HepG2 (cell line): ENCODE results near the gene ANKS1B. TPM values are rescaled to one million over a fixed set of nuclear protein-coding genes. Genes with fewer than 3 reads are reported as not detected.

Source experiments
- ATAC-seq: fragments of 200-7000 bp; cut with Tn5 transposase; 3 replicates; pipeline ENCODE4 v1.9.1; 2020; ENCODE audit warnings: mild to moderate bottlenecking, moderate library complexity
- BruUV-seq: library from RNA; stranded (reverse); fragments of 400-500 nt; replicated peaks from 2 replicates; lab custom pipeline; 2021; lab: Mats Ljungman, UMichigan
- CTCF ChIA-PET: fragments of 300-600 bp; formaldehyde crosslinking; extraction: SDS; loops from one replicate; lab custom pipeline; 2021; ENCODE audit warnings: low total read pairs, inconsistent platforms, low intra/inter-chr PET ratio; lab: Yijun Ruan, JAX
- POLR2A ChIA-PET: fragments of 350-600 bp; sonication (Branson Sonifier 250); formaldehyde crosslinking; loops from one replicate; lab custom pipeline; 2020; ENCODE audit warnings: antibody characterized with exemption, inconsistent platforms; lab: Yijun Ruan, JAX
- DNase-seq: peaks from one replicate; pipeline ENCODE4 v3.0.0-alpha.2; 2015; ENCODE audit warnings: low spot score
- FAIRE-seq: peaks from 3 replicates; lab custom pipeline; 2011; peaks lifted over from hg19 to GRCh38; lab: Jason Lieb, UNC
- H2AFZ ChIP-seq: one replicate; pipeline ENCODE4 v1.6.1; 2011; ENCODE audit warnings: low read length, inconsistent platforms
- H3K27ac ChIP-seq: fragments of 300-600 bp; 3 replicates; pipeline ENCODE4 v1.8.0; 2011; ENCODE audit warnings: mixed run types, mild to moderate bottlenecking, mixed read lengths, low read length, inconsistent platforms; ENCODE audit not compliant: insufficient read depth; ENCODE audit errors: extremely low read length
- H3K27me3 ChIP-seq, 2 experiments: fragments of 200-600 bp in 1 of 2; 2 replicates in 1 of 2; 3 replicates in 1 of 2; pipeline versions ENCODE4 v1.6.0 to v1.8.0; 2011; ENCODE audit warnings: low read length in 2 of 2, mild to moderate bottlenecking in 2 of 2, moderate library complexity in 2 of 2, inconsistent platforms in 1 of 2; ENCODE audit not compliant: insufficient read depth in 2 of 2, control insufficient read depth in 1 of 2
- H3K36me3 ChIP-seq, 2 experiments: fragments of 200-600 bp in 1 of 2; replicated peaks in 1 of 2; 2 replicates in 1 of 2; 3 replicates in 1 of 2; pipeline versions ENCODE4 v1.5.1 to v1.8.0; 2011; ENCODE audit warnings: low read length in 2 of 2, inconsistent platforms in 1 of 2; ENCODE audit not compliant: insufficient read depth in 2 of 2, control insufficient read depth in 1 of 2
- H3K4me1 ChIP-seq: 2 replicates; pipeline ENCODE4 v1.5.1; 2012; ENCODE audit warnings: low read length, inconsistent platforms; ENCODE audit not compliant: insufficient read depth
- H3K4me2 ChIP-seq: 2 replicates; pipeline ENCODE4 v1.6.0; 2011; ENCODE audit warnings: low read depth, low read length, inconsistent platforms
- H3K4me3 ChIP-seq, 3 experiments: fragments of 200-600 bp in 1 of 3; sonication (generic), shearing (Covaris generic) in 1 of 3; replicated peaks in 1 of 3; 2 replicates each; pipeline ENCODE4 v1.5.1; 2011 to 2016; ENCODE audit warnings: low read length in 3 of 3, inconsistent platforms in 2 of 3, low read depth in 2 of 3, mild to moderate bottlenecking in 2 of 3, control low read depth in 1 of 3, mixed read lengths in 1 of 3; ENCODE audit not compliant: insufficient read depth in 1 of 3
- H3K79me2 ChIP-seq: one replicate; pipeline ENCODE4 v1.6.1; 2011; ENCODE audit warnings: low read length, inconsistent platforms; ENCODE audit not compliant: insufficient read depth
- H3K9ac ChIP-seq: 2 replicates; pipeline ENCODE4 v1.6.0; 2011; ENCODE audit warnings: mild to moderate bottlenecking, low read depth, low read length, inconsistent platforms; ENCODE audit not compliant: insufficient read depth
- H3K9me3 ChIP-seq: 2 replicates; pipeline ENCODE4 v1.5.1; 2012; ENCODE audit warnings: mild to moderate bottlenecking, low read length
- H4K20me1 ChIP-seq: 2 replicates; pipeline ENCODE4 v1.6.0; 2011; ENCODE audit warnings: inconsistent platforms, mild to moderate bottlenecking, low read length, moderate library complexity; ENCODE audit not compliant: insufficient read depth
- DNMT1 ChIP-seq: sonication (generic); formaldehyde crosslinking; IDR thresholded peaks from 2 replicates; pipeline ENCODE4 v1.5.1; 2020; ENCODE audit warnings: mild to moderate bottlenecking, missing genetic modification reagents
- TRIM24 ChIP-seq: sonication (generic); formaldehyde crosslinking; IDR thresholded peaks from 2 replicates; pipeline ENCODE4 v1.8.0; 2022; ENCODE audit warnings: mild to moderate bottlenecking, missing genetic modification reagents
- ZNF10 ChIP-seq: sonication (generic); formaldehyde crosslinking; IDR thresholded peaks from 2 replicates; pipeline ENCODE4 v1.4.0; 2020; ENCODE audit warnings: mild to moderate bottlenecking, low read depth, missing genetic modification reagents, borderline replicate concordance
- ZNF674 ChIP-seq: sonication (generic); formaldehyde crosslinking; IDR thresholded peaks from 2 replicates; pipeline ENCODE4 v1.5.0; 2020; ENCODE audit warnings: low read depth, mild to moderate bottlenecking, missing genetic modification reagents
- ZNF781 ChIP-seq: sonication (generic); formaldehyde crosslinking; IDR thresholded peaks from 2 replicates; pipeline ENCODE4 v1.5.1; 2020; ENCODE audit warnings: borderline replicate concordance, mild to moderate bottlenecking, missing genetic modification reagents; ENCODE audit errors: not compliant biosample characterization
- in situ Hi-C: cut with HindIII; loops from 2 replicates; pipeline ENCODE4 v1.10.0; 2017; ENCODE audit warnings: low pct_unique_long_range_greater_than_20kb; ENCODE audit not compliant: extremely low pct_ligation_motif_present
- intact Hi-C: fragments of 100-400 bp; cut with micrococcal nuclease; formaldehyde crosslinking; loops from one replicate; pipeline ENCODE4 v1.10.0; 2022; ENCODE audit not compliant: unreplicated experiment
- polyA plus RNA-seq, 8 experiments: library from polyadenylated mRNA; depleted of rRNA in 3 of 8; stranded (reverse) in 7 of 8; unstranded in 1 of 8; fragments of >200 nt; fragmentation: Illumina TruSeq in 4 of 8; extraction: Trizol in 4 of 8; gene quantifications; 2 replicates each; pipeline versions ENCODE4 v1.2.1 to v1.2.3, GENCODE V29; 2011 to 2016; ENCODE audit warnings: low read depth in 4 of 8, missing spikeins in 1 of 8, mixed read lengths in 1 of 8; ENCODE audit not compliant: insufficient read depth in 1 of 8
- total RNA-seq, 5 experiments: library from RNA; depleted of rRNA; stranded (reverse); fragments of >200 nt; fragmentation: Illumina TruSeq; extraction: Trizol; gene quantifications; 2 replicates each; pipeline ENCODE4 v1.2.3, GENCODE V29; 2016; ENCODE audit warnings: low read depth in 1 of 5
- TF ChIP-seq, protein P1 (sequence below): sonication (generic); formaldehyde crosslinking; IDR thresholded peaks from 2 replicates; pipeline ENCODE4 v1.5.1; 2020; ENCODE audit warnings: missing genetic modification reagents, mild to moderate bottlenecking, borderline replicate concordance
- TF ChIP-seq, protein P2 (sequence below): sonication (generic); formaldehyde crosslinking; IDR thresholded peaks from 2 replicates; pipeline ENCODE4 v1.5.0; 2020; ENCODE audit warnings: missing genetic modification reagents

The ANKS1B gene
- total and polyA plus RNA-seq, 2 of the 13 experiments (the other 11 are each of a cell fraction or from before 2014, with no cell fraction given), result 0.15 TPM; not detected in 1

DNA sequence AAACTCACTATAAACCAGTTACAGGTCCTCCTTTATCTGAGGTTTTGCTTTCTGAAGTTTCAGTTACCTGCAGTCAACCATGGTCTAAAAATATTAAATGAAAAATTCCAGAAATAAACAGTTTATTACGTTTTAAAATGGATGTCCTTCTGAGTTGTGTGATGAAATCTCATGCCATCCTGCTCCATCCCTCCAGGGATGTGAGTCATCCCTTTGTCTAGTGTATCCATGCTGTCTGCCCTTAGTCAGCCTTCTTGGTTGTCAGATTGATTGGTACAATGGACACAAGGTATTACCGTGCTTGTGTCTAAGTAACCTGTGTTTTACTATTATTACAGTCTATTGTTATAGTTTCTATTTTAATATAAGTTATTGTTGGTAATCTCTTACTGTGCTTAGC, 1011.3 kb downstream of the ANKS1B start (continued):
- TF ChIP-seq, protein P1, sequence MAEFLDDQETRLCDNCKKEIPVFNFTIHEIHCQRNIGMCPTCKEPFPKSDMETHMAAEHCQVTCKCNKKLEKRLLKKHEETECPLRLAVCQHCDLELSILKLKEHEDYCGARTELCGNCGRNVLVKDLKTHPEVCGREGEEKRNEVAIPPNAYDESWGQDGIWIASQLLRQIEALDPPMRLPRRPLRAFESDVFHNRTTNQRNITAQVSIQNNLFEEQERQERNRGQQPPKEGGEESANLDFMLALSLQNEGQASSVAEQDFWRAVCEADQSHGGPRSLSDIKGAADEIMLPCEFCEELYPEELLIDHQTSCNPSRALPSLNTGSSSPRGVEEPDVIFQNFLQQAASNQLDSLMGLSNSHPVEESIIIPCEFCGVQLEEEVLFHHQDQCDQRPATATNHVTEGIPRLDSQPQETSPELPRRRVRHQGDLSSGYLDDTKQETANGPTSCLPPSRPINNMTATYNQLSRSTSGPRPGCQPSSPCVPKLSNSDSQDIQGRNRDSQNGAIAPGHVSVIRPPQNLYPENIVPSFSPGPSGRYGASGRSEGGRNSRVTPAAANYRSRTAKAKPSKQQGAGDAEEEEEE (CRISPR knock-in tag), result no peak

DNA sequence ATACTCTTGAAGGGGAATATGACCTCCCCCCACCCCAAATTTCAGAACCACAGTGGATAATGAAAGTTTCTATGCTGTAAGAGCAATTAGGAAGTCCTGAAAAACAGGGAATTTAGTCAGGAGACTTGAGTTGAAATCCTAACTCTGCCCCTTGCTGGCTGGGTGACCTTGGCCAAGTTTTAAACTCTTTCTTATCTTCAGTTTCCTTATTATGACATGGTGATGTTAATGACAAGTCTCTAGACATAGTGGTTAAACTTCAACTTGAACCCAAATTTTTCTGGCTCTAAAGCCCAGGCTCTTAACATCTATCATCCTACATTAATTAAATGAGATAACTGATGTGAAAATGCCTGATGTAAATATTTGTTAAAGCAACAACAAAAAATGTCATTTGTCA, 1013.8 kb downstream of the ANKS1B start:
- Histone ChIP-seq H3K9me3 (no peaks in the 10 kb centered on the region), H4K20me1 (no peaks in the 10 kb centered on the region), H3K79me2 (no peaks in the 10 kb centered on the region), H3K36me3 (no peaks in the 10 kb centered on the region), H2AFZ (no peak overlapping the region), H3K27me3 (no peaks in the 10 kb centered on the region), H3K4me2 (no peak overlapping the region), H3K9ac (no peak overlapping the region), H3K4me1 (no peaks in the 10 kb centered on the region), H3K27ac (no peak overlapping the region), H3K4me3 (no peak overlapping the region)
- ATAC-seq (no peak), FAIRE-seq (no peak), DNase-seq (no peak)
- no TSS peak for BruUV-seq
- ChIA-PET CTCF (no interaction called here), POLR2A (no interaction called here)
- TF ChIP-seq DNMT1 (CRISPR knock-in tag) (no peak), TRIM24 (CRISPR knock-in tag) (no peak), ZNF781 (CRISPR knock-in tag) (no peak), ZNF10 (CRISPR knock-in tag) (no peak), ZNF674 (CRISPR knock-in tag) (no peak)
- TF ChIP-seq, protein P2, sequence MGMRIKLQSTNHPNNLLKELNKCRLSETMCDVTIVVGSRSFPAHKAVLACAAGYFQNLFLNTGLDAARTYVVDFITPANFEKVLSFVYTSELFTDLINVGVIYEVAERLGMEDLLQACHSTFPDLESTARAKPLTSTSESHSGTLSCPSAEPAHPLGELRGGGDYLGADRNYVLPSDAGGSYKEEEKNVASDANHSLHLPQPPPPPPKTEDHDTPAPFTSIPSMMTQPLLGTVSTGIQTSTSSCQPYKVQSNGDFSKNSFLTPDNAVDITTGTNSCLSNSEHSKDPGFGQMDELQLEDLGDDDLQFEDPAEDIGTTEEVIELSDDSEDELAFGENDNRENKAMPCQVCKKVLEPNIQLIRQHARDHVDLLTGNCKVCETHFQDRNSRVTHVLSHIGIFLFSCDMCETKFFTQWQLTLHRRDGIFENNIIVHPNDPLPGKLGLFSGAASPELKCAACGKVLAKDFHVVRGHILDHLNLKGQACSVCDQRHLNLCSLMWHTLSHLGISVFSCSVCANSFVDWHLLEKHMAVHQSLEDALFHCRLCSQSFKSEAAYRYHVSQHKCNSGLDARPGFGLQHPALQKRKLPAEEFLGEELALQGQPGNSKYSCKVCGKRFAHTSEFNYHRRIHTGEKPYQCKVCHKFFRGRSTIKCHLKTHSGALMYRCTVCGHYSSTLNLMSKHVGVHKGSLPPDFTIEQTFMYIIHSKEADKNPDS (CRISPR knock-in tag), result no peak
- in situ Hi-C loops, result no loop called here
- intact Hi-C loops, result no loop called here
